Amniotic epithelial cell (primary cell): Measurements from ENCODE around the gene SEC14L2.

ENCODE experiments used
- DNase-seq: peaks from one replicate; pipeline ENCODE4 v3.0.0-alpha.2; 2010; ENCODE audit warnings: low read depth

SEC14L2 gene

DNA sequence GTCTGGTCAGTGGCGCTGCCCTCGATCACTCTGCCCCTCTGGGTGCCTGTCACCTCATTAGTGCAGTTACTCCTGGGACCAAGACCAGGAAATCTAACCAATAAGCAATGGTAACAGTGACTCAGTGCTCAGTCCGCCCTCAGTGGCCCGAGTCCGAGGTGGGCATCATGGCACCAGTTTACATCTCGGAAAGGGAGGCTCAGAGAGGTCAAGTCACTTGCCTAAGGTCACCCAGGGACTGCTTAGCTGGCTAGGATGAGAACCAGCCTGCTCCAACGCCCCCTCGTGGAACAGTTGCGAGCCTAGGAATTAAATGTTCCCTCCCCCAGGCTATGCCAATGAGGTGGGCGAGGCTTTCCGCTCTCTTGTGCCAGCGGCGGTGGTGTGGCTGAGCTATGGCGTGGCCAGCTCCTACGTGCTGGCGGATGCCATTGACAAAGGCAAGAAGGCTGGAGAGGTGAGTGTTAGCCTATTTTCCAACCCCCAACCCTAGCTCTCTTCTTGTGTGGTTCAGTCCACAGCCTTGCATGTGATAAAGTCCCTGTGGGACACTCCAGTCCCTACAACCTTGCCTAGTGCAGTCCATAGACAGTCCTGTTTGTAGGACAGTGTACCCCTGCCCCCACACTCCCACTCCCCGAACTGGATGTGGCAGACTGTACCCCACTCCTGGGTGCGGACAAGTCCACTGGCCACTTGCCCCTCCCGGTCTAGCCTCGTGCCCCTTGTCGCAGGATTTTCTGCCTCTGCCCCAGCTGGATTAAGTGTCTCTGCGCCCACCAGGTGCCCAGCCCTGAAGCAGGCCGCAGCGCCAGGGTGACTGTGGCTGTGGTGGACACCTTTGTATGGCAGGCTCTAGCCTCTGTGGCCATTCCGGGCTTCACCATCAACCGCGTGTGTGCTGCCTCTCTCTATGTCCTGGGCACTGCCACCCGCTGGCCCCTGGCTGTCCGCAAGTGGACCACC lies 29.9 kb downstream of the SEC14L2 start:
- peak; percentile 75 for DNase-seq

DNA sequence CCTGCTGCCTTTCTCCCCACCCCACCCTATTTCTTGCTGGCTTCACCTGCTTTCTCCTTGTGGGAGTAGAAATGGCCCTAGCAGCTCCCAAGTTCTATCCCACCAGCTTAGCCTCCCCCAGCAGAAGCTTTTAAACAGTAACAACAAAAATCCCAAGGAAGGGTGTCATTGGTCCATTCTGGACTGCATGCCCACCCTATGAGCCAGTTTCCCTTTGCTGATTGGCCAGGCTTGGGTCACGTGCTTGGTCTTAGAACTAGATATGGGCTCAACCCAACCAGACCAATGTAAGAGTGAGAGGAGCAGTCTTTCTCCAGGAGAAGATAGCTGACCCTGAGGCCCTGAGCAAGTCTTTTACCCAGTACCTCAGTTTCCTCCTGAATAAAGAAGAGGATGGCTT lies 31.1 kb downstream of the SEC14L2 start:
- DNase-seq: no peak

DNA sequence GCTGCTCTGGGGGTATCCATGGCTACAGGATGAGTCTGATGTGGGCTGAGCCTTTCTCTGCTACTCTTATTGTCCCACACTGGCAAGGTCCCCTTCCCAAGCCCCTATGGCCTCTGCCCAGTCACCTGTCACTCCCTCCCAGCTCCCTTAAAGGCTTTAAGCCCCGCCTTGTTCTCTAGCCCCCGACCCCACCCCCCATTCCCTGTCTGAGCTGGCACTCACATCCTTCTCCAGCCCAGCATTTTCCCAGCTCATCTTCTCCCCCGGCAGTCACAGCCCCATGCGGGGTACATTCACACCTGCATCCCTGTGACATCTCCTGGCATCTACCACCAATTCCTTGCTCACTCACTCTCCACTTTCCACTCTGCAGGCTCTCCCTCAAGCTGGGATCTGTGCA lies 33.1 kb downstream of the SEC14L2 start:
- DNase-seq: no peak

DNA sequence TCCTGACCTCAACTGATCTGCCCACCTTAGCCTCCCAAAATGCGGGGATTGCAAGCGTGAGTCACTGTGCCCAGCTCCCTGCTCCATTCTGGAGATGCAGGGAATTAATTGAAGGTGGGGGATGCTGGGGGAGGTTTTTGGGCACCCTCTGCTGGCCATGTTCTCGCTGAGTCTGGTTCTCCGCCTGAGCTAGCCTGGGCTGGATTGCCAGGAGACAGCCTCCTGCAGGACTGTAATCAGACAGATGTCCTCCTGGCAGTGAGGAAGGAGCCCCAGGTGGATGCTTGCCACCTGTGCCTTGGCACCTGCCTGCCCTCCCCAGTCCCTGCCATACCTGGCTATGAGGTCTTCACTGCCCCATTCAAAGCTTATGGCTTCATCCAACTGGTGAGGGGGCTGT lies 34.1 kb downstream of the SEC14L2 start:
- DNase-seq: no peak

DNA sequence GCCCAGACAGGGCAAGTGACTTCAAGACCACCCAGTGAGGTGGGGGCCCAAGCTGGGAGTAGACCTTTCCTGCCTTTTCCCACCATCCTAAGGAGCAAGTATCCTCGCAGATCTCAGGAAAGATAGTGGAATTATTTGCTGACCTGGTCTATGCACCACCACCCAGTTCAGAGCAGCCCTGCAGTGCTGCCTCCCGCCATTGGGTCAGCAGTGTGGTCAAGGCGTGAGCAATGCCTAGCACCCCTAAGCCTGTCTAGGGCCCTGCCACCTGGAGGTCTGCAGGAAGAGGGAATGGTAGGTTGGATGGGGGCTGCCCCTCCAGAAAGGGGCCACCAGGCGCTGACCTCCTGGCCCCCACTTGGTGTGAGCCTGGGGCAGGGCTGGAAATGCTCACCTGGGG lies 35.3 kb downstream of the SEC14L2 start:
- no peak for DNase-seq

DNA sequence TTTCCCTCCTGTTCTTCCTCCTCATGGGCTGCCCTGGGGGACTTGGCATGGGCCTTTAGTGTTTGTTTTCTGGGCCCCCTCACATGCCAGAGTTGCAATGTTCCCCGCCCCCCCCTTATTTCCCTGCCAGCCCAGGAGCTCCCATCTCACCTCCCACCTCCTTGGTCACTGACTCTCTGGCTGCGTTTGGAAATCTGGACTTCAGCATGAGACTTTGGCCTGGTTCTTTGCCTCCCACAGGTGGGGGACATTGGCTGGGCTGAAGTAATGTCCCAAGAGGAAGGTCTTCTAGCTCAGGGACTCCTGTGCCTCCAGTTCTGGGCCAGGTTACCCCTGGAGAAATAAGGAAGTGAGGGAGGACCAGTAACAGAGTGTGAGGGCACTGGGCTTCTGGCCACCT lies 35.7 kb downstream of the SEC14L2 start:
- DNase-seq: no peak

DNA sequence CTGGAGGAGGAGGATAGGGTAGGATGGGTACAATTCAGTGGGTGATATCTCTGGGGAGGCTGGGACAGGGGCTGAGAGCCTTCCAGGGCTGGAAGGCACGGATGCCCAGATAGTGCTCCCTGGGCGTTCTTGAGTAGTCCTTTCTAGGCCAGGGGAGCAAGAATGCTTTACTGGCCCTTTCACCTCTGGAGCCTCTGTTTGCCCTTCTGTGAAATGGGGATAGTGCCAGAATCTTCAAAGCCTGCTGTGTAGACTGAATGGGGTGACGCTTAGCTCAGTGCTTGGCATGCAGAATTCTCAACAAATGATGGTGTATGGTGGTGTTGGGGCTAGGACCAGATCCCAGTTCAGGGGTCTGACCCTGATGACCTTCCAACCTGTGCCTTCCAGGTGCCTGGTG lies 36.4 kb downstream of the SEC14L2 start:
- no peak for DNase-seq

DNA sequence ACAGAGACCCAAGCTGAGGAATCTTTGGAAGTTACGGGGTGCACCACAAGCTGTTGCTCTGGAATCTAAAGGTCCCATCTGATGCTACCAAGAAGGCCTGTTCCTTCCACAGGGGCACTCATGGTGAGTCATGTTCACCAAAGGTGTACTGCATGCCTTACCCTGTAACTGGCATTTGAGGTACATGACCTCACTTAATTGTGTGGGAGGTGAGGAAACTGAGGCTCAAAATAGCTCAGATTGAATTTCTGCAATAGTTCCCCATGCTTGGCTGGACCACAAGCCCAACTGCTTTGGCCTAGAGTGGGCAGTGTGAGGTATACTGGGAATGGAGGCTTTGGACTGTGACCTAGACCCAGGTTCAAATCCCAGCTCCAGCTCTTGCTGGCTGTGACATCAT lies 37.0 kb downstream of the SEC14L2 start:
- no peak for DNase-seq

DNA sequence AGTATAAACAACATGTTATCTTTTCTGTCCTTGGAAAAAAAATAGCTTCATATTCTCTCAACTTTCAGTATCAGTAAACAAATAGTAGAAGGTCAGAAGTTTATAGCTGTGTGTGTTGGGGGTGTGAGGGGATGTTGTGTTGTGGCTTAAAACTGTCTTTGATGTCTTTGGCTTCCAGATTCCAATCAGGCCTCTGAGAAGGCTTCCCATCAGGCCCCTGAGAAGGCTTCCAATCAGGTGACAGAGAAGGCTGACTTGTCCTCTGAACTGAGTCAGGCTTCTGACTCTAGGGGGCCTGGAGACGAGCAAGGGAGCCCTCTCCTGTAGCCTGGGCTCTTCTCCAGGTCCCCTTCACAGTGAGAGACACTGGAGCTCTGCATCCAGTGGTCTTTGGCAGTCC lies 38.0 kb downstream of the SEC14L2 start:
- DNase-seq: no peak

DNA sequence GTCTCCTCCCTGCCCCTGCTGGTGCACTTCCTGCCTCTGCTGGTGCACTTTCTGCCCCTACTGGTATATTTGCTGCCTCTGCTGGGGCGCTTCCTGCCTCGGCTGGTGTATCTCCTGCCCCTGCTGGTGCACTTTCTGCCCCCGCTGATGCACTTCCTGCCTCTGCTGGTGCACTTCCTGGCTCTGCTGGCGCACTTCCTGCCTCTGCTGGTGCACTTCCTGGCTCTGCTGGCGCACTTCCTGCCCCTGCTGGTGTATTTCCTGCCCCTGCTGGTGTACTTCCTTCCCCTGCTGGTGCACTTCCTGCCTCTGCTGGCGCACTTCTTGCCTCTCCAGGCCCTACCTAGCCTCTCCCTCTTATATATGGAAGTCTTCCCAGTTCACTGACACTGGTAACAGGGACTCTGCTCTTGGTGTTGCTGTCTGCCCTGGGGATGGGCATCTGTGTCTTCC lies 38.9 kb downstream of the SEC14L2 start:
- no peak for DNase-seq

DNA sequence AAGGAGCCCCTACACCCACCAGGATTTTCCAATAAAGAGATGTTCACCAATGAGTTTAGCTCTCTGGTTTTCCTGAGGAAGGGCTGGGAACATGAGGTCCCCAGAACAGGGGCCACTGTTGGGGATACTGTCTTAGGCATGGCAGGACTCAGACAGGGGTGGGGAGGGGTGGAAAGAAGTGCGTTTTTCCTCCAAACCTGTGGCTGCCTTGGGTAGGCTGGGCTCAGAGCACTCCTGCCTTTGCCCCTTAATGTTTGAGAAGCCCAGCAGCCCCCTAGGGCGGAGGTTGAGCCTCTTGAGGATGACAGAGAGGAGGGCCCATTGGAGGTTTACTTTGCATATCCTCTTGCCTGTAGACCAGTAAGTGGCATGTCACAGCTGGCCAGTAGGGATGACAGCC lies 39.4 kb downstream of the SEC14L2 start:
- DNase-seq: no peak

DNA sequence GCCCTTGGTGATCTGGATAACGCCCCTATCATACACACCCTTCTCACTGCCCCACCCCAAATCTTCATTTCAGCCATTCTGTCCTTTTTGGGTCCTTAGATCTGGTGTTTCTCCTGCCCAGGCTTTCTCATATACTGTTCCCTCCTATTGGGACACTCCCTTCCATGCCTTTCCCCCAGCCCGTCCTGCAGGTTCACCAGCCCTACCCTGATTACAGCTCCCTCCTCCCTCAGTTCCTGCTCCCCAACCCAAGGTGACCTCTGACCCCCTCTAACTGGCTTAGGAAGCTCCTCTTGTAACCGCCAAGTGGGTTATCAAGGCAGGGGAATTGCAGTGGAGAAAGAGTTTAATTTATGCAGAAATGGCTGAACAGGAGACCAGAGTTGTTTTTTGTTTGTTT lies 41.7 kb downstream of the SEC14L2 start:
- no peak for DNase-seq

DNA sequence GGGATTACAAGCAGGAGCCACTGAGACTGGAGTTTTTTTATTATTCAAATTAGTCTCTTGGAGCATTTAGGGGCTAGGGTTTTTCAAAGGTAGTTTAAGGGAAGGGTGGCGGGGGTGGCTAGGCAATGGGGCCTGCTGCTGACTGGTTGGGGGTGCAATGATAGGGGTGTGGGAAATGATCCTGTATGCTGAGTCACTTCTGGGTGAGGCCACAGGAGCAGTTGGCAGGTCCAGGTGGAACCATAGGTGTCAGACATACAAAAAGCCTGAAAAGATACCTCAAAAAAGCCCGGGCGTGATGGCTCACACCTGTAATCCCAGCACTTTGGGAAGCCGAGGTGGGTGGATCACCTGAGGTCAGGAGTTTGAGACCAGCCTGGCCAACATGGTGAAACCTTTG lies 42.4 kb downstream of the SEC14L2 start:
- no peak for DNase-seq

DNA sequence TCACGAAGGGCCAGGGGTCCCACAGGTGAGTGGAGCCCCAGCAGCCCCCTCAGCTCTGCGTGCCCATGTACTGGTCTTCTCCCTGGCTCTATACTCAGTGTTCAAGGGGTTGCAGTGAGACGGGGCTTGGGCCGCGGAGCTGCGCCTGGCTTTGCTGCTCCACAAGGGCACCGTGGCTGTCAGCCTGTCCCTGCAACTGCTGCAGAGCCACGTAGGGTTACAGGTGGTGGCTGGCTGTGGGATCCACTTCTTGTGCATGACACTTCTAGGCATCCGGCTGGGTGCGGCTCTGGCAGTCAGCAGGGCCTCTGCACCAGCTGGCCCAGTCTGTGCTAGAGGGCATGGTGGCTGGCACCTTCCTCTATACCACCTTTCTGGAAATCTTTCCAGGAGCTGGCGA lies 43.0 kb downstream of the SEC14L2 start:
- no peak for DNase-seq

DNA sequence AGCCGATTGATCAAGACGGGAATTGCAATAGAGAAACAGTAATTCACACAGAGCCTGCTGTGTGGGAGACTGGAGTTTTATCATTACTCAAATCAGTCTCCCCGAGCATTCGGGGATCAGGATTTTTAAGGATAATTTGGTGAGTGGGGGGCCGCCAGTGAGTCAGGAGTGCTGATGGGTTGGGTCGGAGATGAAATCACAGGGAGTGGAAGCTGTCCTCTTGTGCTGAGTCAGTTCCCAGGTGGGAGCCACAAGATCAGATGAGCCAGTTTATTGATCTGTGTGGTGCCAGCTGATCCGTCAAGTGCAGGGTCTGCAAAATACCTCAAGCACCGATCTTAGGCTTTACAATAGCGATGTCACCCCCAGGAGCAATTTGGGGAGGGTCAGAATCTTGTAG lies 44.3 kb downstream of the SEC14L2 start:
- DNase-seq: no peak

DNA sequence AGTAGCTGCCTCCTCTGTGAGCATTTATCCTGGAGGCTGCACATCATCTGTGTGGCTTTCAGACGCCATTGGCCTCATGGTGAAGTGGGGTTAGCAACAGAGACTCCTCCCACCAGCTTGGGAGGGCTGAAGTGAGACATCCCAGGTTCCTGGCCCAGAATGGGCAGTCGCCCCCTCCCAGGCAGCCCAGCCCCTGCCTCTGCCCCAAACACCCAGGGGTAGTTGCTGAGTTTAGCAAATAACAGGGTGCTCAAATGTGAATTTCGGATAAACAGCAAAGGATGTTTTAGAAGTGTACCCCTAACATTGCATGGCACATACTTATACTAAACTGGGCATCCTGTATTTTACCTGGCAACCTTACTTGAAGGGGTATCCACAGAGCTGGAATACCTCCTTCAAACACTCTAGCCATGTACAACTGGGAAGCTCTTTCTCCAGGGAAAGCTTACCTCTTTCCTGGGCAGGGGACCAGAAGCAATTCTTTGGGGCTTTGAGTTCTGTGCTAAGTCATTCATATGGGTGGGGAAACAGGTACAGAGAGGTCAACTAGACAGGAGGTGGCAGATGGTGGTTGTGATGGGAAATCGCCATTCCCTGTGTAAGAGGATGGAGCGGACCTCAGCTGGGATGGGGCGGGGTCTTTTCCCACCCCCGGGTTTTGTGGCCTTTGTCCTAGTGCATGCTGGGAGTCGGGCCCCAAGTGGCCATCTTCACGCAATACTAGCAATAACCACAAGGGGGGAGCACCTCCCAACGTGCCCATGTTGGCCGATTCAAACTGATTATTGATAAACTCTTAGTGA lies 48.0 kb downstream of the SEC14L2 start:
- peak; percentile 48 for DNase-seq

DNA sequence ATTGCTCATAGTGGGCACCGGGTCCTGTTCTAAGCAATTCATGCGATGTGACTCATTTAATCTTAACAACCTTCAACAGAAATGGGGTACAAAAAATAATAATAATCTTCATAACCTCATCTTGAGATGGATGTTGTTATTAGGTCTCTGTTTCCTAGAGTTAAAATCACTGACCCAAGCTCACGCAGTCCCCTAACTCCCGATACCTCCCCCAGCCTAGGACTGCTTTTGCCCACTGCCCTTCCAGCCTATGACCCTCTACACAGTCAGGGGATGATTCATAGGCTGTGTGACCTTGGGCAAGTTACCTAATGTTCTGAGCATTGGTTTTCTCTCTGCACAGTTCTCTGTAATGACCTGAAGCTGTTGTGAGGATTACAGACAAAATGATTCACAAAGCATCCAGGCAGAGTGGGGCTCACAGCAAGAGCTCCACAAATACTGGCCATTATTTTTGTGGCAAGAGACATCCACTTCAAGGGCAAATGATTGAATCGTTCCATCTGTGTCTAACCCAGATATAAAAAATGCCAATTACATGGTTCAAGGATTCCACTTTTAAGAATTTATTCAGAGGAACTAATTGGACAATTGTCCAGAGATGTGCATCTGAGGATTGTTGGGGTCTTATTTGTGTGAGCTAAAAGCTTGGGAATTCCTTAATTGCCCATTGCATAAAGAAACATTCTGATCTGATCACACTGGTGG lies 48.8 kb downstream of the SEC14L2 start:
- DNase-seq: peak; percentile 80

DNA sequence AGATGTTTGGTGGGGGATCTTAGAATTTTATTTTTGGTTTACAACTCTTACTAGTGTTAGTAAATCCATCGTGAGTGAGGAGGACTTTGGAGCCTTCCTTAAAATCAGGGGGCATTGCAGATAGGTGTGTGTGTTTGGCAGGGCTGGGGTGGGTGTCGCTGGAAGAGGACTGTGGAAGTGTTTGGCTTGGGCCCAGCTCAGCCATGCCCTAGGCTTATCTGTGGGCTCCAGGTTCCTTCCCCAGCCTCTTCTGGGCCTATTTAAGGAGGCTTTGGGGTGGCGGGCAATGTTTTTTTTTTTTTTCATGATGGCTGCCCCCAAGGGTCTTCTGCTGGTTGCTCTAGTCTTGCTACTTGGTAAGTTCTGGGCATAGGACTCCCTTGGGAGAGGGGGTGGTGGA lies 50.8 kb downstream of the SEC14L2 start:
- DNase-seq: no peak

DNA sequence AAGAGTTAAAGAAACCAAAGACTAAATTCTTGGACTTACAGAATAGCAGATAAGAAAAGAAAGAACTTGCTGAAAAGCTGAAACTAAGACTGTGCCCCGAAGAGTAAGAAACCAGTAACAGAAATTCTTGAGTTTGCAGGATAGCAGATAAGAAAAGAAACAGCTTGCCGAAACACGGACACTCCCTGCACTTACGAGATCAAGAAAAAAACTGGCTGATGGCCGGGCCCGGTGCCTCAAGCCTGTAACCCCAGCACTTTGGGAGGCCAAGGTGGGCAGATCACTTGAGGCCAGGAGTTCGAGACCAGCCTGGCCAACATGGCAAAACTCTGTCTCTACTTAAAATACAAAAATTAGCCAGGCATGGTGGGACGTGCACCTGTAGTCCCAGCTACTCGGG lies 54.7 kb downstream of the SEC14L2 start:
- DNase-seq: peak; percentile 39

DNA sequence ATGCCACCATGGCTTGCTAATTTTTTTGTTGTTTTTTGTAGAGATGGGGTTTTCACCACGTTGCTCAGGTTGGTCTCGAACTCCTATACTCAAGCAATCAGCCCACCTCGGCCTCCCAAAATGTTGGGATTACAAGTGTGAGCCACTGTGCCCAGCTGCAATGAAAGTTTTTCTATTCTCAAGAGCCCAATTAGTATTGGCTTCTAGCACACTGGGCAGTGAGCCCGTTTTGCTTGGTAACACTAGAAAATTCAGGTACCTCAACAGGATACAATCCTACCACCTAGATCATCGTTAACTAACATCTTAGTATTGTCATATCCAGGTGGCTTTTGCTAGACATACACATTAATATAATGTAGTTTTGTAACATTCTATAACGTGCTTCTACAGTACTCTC lies 56.0 kb downstream of the SEC14L2 start:
- DNase-seq: no peak

DNA sequence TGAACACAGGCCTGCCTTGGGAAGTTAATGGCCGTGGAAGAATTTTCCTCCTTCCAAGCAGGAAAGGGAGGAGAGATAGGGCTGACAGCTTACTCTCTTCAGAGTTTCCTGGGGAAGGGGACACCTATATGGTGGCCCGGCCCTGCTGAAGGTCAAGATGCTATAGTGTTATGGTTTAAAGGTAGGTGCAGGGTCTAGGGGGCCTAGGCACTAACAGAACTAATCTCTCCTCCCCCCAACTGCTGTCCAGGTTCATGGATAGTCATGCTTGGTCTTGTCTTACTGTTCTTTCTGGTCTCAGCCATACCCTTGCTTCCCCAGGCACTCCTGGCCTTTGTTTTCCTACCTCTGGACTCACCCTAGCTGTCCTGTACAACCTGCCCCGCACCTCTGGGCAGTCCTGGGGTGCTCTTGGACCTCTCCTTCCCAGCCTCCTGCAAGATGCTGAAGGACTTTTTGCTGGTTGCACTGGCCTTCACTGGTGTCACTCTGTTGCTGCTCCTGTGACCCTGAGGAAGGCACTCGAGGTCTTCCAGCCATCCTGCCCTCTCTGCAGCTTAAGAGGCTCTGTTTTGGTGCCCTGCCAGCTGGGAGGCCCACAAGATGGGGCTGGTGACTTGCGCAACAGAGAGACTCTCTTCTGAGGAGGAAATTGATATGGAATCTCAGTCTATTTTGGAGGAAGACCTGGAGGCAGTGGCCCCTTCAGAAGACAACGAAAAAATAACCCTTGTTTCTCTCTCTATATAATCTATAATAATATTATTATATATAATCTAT lies 57.1 kb downstream of the SEC14L2 start:
- peak; percentile 37 for DNase-seq
